Gastroesophageal sphincter (tissue), 3 donors: ENCODE measurements around the gene AK8.

Source experiments
- CTCF ChIP-seq, 4 experiments: fragments of 200-600 bp in 2 of 4; fragments of 450-650 bp in 2 of 4; sonication (generic) in 1 of 4; IDR thresholded peaks; one replicate each; pipeline ENCODE4 v1.5.1; 2017 to 2019; ENCODE audit warnings: antibody characterized with exemption in 4 of 4, mild to moderate bottlenecking in 2 of 4, moderate library complexity in 2 of 4
- POLR2A ChIP-seq, 2 donors: fragments of 450-650 bp; IDR thresholded peaks; one replicate each; pipeline ENCODE4 v1.6.1; 2017; ENCODE audit warnings: antibody characterized with exemption in 2 of 2, mild to moderate bottlenecking in 2 of 2, moderate library complexity in 1 of 2
- POLR2AphosphoS5 ChIP-seq: sonication (generic); formaldehyde crosslinking; IDR thresholded peaks from one replicate; pipeline ENCODE4 v1.6.1; 2017; ENCODE audit warnings: antibody characterized with exemption

DNA sequence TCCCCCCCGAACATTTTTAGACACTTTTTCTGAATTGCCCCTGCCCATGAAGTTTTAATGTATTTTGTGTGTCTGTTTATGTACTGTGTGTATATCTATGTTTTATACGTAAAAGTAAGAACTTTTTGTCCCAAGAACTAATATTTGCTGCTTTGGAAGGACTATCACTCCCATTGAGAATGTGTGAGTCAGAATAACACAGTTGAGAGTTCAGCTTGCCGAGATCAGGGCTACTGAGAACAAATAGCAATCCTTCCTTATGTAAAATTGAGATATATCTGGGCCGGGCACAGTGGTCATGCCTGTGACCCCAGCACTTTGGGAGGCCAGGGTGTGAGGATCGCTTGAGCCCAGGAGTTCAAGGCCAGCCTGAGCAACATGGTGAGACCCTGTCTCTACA is 196.5 kb downstream of the AK8 start:
- no peak for TF ChIP-seq CTCF (IDR thresholded peaks at IDR 0.05)
- TF ChIP-seq POLR2A (IDR thresholded peaks at IDR 0.05) = no peak
- TF ChIP-seq POLR2AphosphoS5 = no peak
